DMS79 treated with DMSO at 0.1 percent for 48 hours (cell line): Measurements from ENCODE around the gene DOCK11.

ENCODE experiments used
- DNase-seq: peaks from one replicate; lab custom pipeline; 2025; lab: John Stamatoyannopoulos, UW

The DOCK11 gene

GRCh38 chrX:118502161-118502789, 6.7 kb downstream of the DOCK11 start:
- DNase-seq = no peak

- no peak for DNase-seq
These were observed 7.8 kb downstream of the DOCK11 start for GRCh38 chrX:118503260-118504041.

- no peak for DNase-seq
These were observed 9.0 kb downstream of the DOCK11 start for GRCh38 chrX:118504581-118504980.

- DNase-seq = no peak
These were observed 11.3 kb downstream of the DOCK11 start for GRCh38 chrX:118506805-118507480.

GRCh38 chrX:118507766-118508165, 12.2 kb downstream of the DOCK11 start:
- no peak for DNase-seq

- DNase-seq = no peak
These were observed 12.6 kb downstream of the DOCK11 start for GRCh38 chrX:118508221-118508620.

- no peak for DNase-seq
These were observed 13.0 kb downstream of the DOCK11 start for GRCh38 chrX:118508635-118509034.

- no peak for DNase-seq
These were observed 14.5 kb downstream of the DOCK11 start for GRCh38 chrX:118510111-118510510.

- DNase-seq = no peak
These were observed 17.7 kb downstream of the DOCK11 start for GRCh38 chrX:118513120-118513898.

GRCh38 chrX:118519411-118520215, 24.0 kb downstream of the DOCK11 start:
- DNase-seq = no peak

GRCh38 chrX:118520216-118521206, 24.9 kb downstream of the DOCK11 start:
- DNase-seq = no peak

GRCh38 chrX:118521435-118521834, 25.8 kb downstream of the DOCK11 start:
- no peak for DNase-seq

GRCh38 chrX:118522230-118522926, 26.8 kb downstream of the DOCK11 start:
- no peak for DNase-seq

GRCh38 chrX:118523920-118524319, 28.3 kb downstream of the DOCK11 start:
- no peak for DNase-seq

GRCh38 chrX:118524344-118524743, 28.7 kb downstream of the DOCK11 start:
- no peak for DNase-seq

- no peak for DNase-seq
These were observed 29.6 kb downstream of the DOCK11 start for GRCh38 chrX:118525174-118525730.

GRCh38 chrX:118526149-118526548, 30.5 kb downstream of the DOCK11 start:
- no peak for DNase-seq

GRCh38 chrX:118528071-118528737, 32.6 kb downstream of the DOCK11 start:
- DNase-seq = no peak
